ENCODE results near the gene PITPNM3. TPM values are rescaled to one million over a fixed set of nuclear protein-coding genes. Genes with fewer than 3 reads are reported as not detected.

The PITPNM3 gene
- total RNA-seq, 3 donors from 2014 or later: 12.2 to 15.9 (median 15.6) TPM

DNA sequence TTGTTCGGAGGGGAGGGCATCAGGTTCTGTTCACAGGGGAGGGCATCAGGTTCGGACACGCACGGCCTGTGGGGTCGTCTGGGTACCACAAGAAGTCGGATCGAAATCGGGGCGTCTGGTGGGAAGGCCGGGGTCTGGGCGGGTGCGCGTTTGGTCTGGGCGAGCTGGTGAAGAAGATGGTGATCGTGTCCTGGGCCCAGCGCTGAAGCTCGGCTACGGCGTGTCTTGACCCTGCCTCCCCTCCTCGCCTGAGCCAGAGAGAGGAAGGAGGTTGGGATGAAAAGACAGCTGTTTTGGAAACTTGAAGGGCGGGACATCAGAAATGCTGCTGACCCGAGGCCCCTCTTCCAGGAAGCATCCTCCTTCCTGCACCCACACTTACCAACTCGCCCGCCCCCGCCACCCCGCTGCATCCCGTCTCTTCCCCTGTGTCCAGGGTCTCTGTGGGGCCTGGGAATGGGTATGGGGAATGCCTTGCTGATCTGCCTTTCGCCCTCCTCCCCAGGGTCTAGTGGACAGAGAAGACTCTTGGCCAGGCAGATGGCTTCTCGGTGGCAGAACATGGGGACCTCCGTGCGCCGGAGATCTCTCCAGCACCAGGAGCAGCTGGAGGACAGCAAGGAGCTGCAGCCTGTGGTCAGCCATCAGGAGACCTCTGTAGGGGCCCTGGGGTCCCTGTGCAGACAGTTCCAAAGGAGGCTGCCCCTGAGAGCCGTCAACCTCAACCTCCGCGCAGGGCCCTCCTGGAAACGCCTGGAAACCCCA is 111.6 kb downstream of the PITPNM3 start:
- H3K4me1 ChIP-seq (ENCODE audit: low read depth): no peaks in the 10 kb centered on the region
- ATAC-seq (no peak), DNase-seq (peak in 1 of 3 donors; percentile 52)
- TF ChIP-seq CTCF (IDR thresholded peaks at IDR 0.05): no peak
- intact Hi-C loops (cut with DNase I, micrococcal nuclease): no loop called here
- H3K9me3 ChIP-seq: no peaks in the 10 kb centered on the region
- H3K36me3 ChIP-seq (ENCODE audit: low read depth): no peaks in the 10 kb centered on the region
- H3K4me3 ChIP-seq: no peak overlapping the region

DNA sequence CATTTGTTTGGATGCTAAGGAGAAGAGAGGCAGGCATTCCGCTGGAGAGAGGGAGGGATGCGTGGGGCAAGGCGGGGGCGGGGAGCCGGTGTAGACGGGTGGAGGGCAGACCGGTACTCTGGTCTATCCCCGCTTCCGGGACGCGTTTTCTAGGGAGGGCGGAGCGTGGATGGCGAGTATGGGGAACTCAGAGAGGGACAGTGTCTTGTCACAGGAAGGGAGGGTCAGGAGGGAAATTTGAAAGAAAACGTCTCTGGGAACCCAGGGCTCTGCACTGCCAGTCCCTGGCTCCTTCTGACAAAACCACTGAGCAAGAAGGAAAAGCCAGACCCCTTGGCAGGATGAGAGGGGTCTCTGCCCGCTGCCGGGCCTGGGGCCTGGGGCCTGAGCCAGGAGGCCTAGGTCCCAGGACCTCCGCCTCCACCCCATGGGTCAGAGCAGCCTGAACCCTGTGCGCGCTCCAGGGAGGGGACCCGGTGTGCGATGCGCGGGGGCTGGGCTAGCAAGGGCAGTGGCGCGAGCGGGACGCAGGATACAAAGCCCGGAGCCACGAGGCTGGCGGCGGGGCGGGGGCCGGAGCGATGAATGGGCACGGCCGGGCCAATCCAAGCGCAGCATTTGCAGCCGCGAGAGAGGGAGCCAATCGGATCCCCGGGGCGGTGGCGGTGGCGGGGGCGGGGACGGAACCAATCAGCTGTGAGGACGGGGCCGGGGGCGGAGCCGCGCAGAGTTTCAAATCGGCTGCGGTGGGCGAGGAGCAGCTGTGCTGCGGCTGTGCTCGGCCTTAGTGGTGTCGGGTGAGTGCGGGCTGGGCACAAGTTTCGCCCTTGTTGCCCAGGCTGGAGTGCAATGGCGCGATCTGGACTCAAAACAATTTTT is 112.4 kb downstream of the PITPNM3 start, which contains the start of gene PIMREG:
TSS of gene PIMREG (plus strand) at position 764 of the 879 bp plus-strand sequence. CDS start 656 bp downstream, outside the sequence.
- no peaks in the 10 kb centered on the region for H3K4me1 ChIP-seq (ENCODE audit: low read depth)
- intact Hi-C loops (cut with DNase I, micrococcal nuclease): no loop called here
- H3K36me3 ChIP-seq (ENCODE audit: low read depth): no peaks in the 10 kb centered on the region
- ATAC-seq (peak; percentile 98), DNase-seq (peak; percentile 96 to 97 (median 97))
- no peak within 1 kb of the TSS for H3K4me3 ChIP-seq
- H3K9me3 ChIP-seq: no peaks in the 10 kb centered on the region
- no peak for TF ChIP-seq CTCF (IDR thresholded peaks at IDR 0.05)

GRCh38 chr17:6442775-6443174 is 113.6 kb downstream of the PITPNM3 start:
- DNase-seq: no peak
- intact Hi-C loops (cut with DNase I, micrococcal nuclease): no loop called here
- Histone ChIP-seq H3K4me3 (no peak overlapping the region), H3K9me3 (no peaks in the 10 kb centered on the region), H3K36me3 (ENCODE audit: low read depth) (no peaks in the 10 kb centered on the region), H3K4me1 (ENCODE audit: low read depth) (no peaks in the 10 kb centered on the region)
- no peak for TF ChIP-seq CTCF (IDR thresholded peaks at IDR 0.05)
- no peak for ATAC-seq

DNA sequence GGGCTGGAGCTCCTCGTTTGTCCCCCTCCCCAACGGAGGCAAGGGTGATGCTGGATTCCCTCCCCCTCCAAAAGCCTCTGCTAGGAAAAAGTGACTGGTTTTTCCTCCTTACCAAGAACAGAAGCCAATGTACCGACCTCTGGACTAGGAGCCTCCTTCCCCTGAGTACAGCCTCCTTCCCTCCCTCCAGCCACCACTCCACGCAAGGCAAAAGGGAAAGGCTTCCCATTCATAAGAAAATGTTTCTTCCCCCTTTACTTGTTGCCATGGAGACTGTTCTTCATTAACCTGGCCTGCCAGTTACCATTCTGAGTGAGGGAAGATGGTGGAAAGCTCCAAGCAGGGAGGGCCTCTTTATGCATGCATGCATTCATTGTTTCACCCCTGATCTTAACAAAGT is 116.4 kb downstream of the PITPNM3 start:
- Histone ChIP-seq H3K9me3 (no peaks in the 10 kb centered on the region), H3K4me1 (ENCODE audit: low read depth) (no peaks in the 10 kb centered on the region), H3K4me3 (no peak overlapping the region), H3K36me3 (ENCODE audit: low read depth) (no peaks in the 10 kb centered on the region)
- intact Hi-C loops (cut with DNase I, micrococcal nuclease): no loop called here
- DNase-seq: no peak
- no peak for ATAC-seq
- TF ChIP-seq CTCF (IDR thresholded peaks at IDR 0.05): no peak

- Histone ChIP-seq H3K9me3 (no peaks in the 10 kb centered on the region), H3K4me3 (no peak overlapping the region), H3K4me1 (ENCODE audit: low read depth) (no peaks in the 10 kb centered on the region), H3K36me3 (ENCODE audit: low read depth) (no peaks in the 10 kb centered on the region)
- ATAC-seq: peak; percentile 25
- DNase-seq: no peak
- TF ChIP-seq CTCF (IDR thresholded peaks at IDR 0.05): no peak
- intact Hi-C loops (cut with DNase I, micrococcal nuclease): no loop called here
Observed at GRCh38 chr17:6437956-6438355, 118.4 kb downstream of the PITPNM3 start.
